Uterus (tissue), 4 donors: Measurements from ENCODE around the gene DDA1. TPM values are rescaled to one million over a fixed set of nuclear protein-coding genes. Genes with fewer than 3 reads are reported as not detected.
"Not testable (repeated sequence)": the region's sequence is repeated elsewhere in the genome, so short reads cannot be mapped to it uniquely, and the experiment has no call there.

ENCODE experiments used
- DNase-seq, 2 donors: peaks; one replicate each; pipeline ENCODE4 v3.0.0-alpha.2; 2019 to 2020
- H3K27ac ChIP-seq, 2 donors: fragments of 200-600 bp; sonication (generic); 1 replicate in 1 of 2; 2 replicates in 1 of 2; pipeline ENCODE4 v1.5.1; 2016 to 2018
- H3K27me3 ChIP-seq, 2 donors: fragments of 200-600 bp; sonication (generic); one replicate each; pipeline ENCODE4 v1.5.1; 2018 to 2019; ENCODE audit warnings: control low read depth in 1 of 2
- H3K36me3 ChIP-seq, 2 donors: fragments of 200-600 bp; sonication (generic); one replicate each; pipeline ENCODE4 v1.5.1; 2019; ENCODE audit warnings: control low read depth in 1 of 2
- H3K4me1 ChIP-seq, 2 donors: fragments of 200-600 bp; sonication (generic); one replicate each; pipeline ENCODE4 v1.5.1; 2018 to 2019; ENCODE audit warnings: control low read depth in 1 of 2
- H3K4me3 ChIP-seq, 2 donors: fragments of 200-600 bp; sonication (generic); 1 replicate in 1 of 2; 2 replicates in 1 of 2; pipeline ENCODE4 v1.5.1; 2018 to 2019; ENCODE audit warnings: mild to moderate bottlenecking in 1 of 2
- H3K9me3 ChIP-seq, 2 donors: fragments of 200-600 bp; sonication (generic); one replicate each; pipeline ENCODE4 v1.5.1; 2019; ENCODE audit warnings: control low read depth in 1 of 2
- CTCF ChIP-seq, 4 experiments: fragments of 200-600 bp in 2 of 4; fragments of 450-650 bp in 2 of 4; sonication (generic) in 2 of 4; IDR thresholded peaks; one replicate each; pipeline ENCODE4 v1.5.1; 2016 to 2019; ENCODE audit warnings: antibody characterized with exemption in 4 of 4, mild to moderate bottlenecking in 2 of 4, moderate library complexity in 1 of 4
- POLR2A ChIP-seq, 2 donors: fragments of 450-650 bp; IDR thresholded peaks; one replicate each; pipeline ENCODE4 v1.6.1; 2016; ENCODE audit warnings: antibody characterized with exemption in 2 of 2, mild to moderate bottlenecking in 1 of 2, moderate library complexity in 1 of 2
- intact Hi-C: fragments of 100-400 bp; cut with DNase I; formaldehyde crosslinking; loops from one replicate; pipeline ENCODE4 v1.15.1; 2023; ENCODE audit warnings: low total_unique reads
- total RNA-seq, 4 donors: library from RNA; depleted of rRNA in 3 of 4; stranded (reverse); fragments of >200 nt in 3 of 4; gene quantifications; one replicate each; pipeline versions ENCODE4 v1.1.0 to v1.2.4, GENCODE V29; 2014 to 2023
- donor health status: DM: yes; HTN: yes; CAD: no.

DDA1 gene
- total RNA-seq, 4 donors from 2014 or later: 2.8 to 22.2 (median 8.9) TPM

GRCh38 chr19:17294051-17294891, 15.1 kb upstream of the DDA1 start:
- intact Hi-C loops: no loop called here
- H3K36me3 ChIP-seq: no peaks in the 10 kb centered on the region
- no peaks in the 10 kb centered on the region for H3K4me1 ChIP-seq
- DNase-seq: no peak
- no peak overlapping the region for H3K27ac ChIP-seq
- no peaks in the 10 kb centered on the region for H3K27me3 ChIP-seq
- TF ChIP-seq POLR2A (IDR thresholded peaks at IDR 0.05) (no peak), CTCF (IDR thresholded peaks at IDR 0.05) (no peak)
- H3K4me3 ChIP-seq: no peak overlapping the region
- no peaks in the 10 kb centered on the region for H3K9me3 ChIP-seq

DNA sequence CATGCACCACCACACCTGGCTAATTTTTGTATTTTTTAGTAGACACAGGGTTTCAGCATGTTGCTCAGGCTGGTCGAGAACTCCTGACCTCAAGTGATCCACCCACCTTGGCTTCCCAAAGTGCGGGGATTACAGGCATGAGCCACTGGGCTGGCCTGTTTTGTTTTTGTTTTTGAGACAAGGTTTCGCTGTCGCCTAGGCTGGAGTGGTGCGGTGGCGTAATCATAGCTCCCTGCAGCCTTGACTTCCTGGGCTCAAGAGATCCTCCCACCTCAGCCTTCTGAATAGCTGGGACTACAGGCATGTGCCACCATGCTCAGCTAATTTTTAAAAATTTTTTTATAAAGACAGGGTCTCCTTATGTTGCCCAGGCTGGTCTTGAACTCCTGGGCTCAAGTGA, 13.8 kb upstream of the DDA1 start:
- H3K27me3 ChIP-seq, DNase-seq, H3K27ac ChIP-seq, intact Hi-C loops, H3K9me3 ChIP-seq, H3K36me3 ChIP-seq, H3K4me1 ChIP-seq, H3K4me3 ChIP-seq: not testable (repeated sequence)

DNA sequence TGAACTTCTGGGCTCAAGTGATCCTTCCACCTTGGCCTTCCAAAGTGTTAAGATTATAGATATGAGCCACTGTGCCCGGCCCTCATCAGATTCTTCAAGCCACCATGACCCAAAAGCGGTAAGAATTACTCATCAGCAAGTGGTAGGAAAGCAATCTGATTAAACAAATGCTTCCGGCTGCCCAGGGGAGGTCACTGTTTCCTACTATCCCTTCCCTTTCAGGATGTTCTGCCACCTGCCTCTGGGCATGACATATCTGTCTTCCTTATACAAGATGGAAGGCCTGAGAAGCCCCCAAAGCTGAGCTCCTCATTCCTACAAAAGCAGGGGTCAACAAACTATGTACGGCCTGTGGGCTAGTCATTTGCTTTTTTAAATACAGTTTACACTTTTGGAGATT, 13.1 kb upstream of the DDA1 start:
- no peaks in the 10 kb centered on the region for H3K4me1 ChIP-seq
- H3K36me3 ChIP-seq: no peaks in the 10 kb centered on the region
- TF ChIP-seq CTCF (IDR thresholded peaks at IDR 0.05): no peak
- TF ChIP-seq POLR2A (IDR thresholded peaks at IDR 0.05): no peak
- H3K4me3 ChIP-seq: no peak overlapping the region
- no peak overlapping the region for H3K27ac ChIP-seq
- no peak for DNase-seq
- intact Hi-C loops: no loop called here
- no peaks in the 10 kb centered on the region for H3K9me3 ChIP-seq
- H3K27me3 ChIP-seq: no peaks in the 10 kb centered on the region

- H3K4me1 ChIP-seq: no peaks in the 10 kb centered on the region
- no peak overlapping the region for H3K27ac ChIP-seq
- intact Hi-C loops: no loop called here
- DNase-seq: no peak
- no peaks in the 10 kb centered on the region for H3K27me3 ChIP-seq
- H3K9me3 ChIP-seq: no peaks in the 10 kb centered on the region
- TF ChIP-seq POLR2A (IDR thresholded peaks at IDR 0.05) (no peak), CTCF (IDR thresholded peaks at IDR 0.05) (no peak)
- H3K4me3 ChIP-seq: no peak overlapping the region
- no peaks in the 10 kb centered on the region for H3K36me3 ChIP-seq
These were observed 12.4 kb upstream of the DDA1 start for GRCh38 chr19:17296976-17297375.

GRCh38 chr19:17300992-17301619, 8.3 kb upstream of the DDA1 start:
- intact Hi-C loops: no loop called here
- no peaks in the 10 kb centered on the region for H3K9me3 ChIP-seq
- H3K27me3 ChIP-seq: no peaks in the 10 kb centered on the region
- no peak for DNase-seq
- no peaks in the 10 kb centered on the region for H3K36me3 ChIP-seq
- no peak overlapping the region for H3K4me3 ChIP-seq
- peaks cover 0 to 14% of the 10 kb centered on the region in 2 donors for H3K4me1 ChIP-seq
- no peak overlapping the region for H3K27ac ChIP-seq
- TF ChIP-seq CTCF (IDR thresholded peaks at IDR 0.05): no peak
- no peak for TF ChIP-seq POLR2A (IDR thresholded peaks at IDR 0.05)
